ENCODE results near the gene EPS8L2.
"Not testable (repeated sequence)": the region's sequence is repeated elsewhere in the genome, so short reads cannot be mapped to it uniquely, and the experiment has no call there.

Gene EPS8L2

GRCh38 chr11:726278-727220 is 20.5 kb downstream of the EPS8L2 start:
- DNase-seq, result peak; percentile 54

DNA sequence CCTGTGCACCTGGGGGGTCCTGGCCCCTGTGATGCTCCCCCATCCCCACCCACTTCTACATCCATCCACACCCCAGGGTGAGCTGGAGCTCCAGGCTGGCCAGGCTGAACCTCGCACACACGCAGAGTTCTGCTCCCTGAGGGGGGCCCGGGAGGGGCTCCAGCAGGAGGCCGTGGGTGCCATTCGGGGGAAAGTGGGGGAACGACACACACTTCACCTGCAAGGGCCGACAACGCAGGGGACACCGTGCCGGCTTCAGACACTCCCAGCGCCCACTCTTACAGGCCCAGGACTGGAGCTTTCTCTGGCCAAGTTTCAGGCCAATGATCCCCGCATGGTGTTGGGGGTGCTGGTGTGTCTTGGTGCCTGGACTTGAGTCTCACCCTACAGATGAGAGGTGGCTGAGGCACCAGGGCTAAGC is 21.3 kb downstream of the EPS8L2 start:
- no peak for DNase-seq

DNA sequence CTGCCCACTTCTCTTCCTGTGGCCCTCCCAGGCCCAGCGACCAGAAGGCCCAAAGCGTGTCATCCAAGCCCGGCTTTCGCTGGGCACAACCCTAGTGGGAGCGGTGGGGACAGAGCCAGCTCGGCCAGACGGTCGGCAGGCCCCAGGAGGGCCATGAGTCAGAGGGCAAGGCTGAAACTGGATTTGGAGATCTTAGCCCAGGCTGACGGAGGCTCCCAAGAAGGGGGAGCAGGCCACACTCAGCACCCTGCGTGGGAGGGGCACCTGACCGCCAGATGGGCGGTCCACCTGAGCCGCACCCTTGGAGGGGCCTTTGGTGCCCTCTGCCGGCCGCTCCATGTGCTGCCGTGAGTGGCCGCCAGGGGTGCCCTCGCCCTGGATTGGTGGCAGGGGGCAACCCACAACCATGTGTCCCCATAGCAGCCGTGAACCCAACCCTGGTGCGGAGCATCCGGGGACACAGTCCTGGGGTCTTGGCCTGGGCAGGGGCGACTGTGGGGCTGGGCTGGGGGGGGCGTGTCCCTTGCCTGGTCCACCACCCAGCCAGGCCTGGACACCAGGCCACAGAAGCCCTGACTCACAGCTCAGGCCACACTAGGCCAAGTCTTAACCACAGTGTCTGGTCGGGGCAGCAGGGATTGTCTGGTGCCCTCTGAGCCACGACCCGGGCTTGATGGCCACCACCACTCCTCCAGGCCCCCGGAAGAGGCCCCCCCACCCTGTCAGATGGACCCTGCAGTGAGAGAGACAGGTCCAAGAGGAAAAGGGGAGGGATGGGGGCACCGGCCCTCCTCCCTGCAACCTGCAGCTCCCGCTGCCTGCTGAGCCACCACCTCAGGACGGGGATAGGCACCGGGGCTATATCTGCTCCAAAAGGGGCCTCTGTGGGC is 22.1 kb downstream of the EPS8L2 start:
- peak; percentile 77 for DNase-seq

- no peak for DNase-seq
Measured at GRCh38 chr11:728901-729491, 23.0 kb downstream of the EPS8L2 start.

DNA sequence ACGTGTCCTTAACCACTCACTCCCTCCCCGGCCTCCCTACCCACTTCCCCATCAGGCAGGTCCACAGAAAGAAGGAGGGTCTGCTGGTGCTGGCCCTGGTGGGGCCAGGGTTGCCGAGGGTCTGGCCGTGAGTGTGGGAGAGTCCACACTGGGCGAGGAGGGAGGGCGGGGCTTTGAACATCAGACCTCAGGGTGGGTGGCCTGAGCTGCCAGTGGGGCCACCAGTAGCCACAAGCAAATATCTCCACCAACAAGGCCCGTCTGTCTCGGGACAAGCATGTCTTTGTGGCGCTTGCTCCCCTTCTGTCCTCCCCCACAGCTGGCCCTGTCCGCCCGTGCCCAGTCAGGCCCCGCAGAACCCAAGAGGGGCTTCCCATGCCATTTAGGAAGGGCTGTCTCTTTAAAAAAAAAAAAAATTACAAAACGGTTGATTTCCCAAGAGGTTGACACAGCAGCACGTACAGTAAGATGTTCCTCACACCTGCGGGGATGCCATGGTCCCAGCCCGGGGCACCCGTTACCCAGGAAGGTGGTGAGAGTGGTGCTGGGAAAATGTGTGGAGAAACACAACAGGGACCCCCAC is 23.6 kb downstream of the EPS8L2 start:
- DNase-seq, result no peak

- no peak for DNase-seq
Measured at GRCh38 chr11:733072-733471, 27.0 kb downstream of the EPS8L2 start.

- DNase-seq, result not testable (repeated sequence)
Measured at GRCh38 chr11:734541-734940, 28.5 kb downstream of the EPS8L2 start.

DNA sequence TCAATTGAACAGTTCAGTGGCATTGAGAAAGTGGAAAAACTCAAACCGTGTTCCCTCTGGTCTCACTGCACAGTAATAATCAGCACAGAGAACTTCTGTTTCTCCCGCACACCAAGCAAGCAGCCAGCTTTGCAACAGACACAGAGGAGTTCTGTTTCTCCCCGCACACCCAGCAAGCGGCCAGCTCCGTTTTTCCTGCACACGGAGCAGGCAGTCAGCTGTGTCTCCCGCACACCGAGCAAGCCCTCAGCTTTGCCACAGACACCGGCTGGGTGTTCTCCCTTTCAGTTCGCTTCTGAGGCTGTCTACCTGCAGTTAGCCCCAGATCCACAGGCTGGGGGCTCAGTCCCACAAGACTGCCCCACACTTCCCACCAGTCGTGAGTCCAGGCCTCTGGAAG is 31.3 kb downstream of the EPS8L2 start:
- no peak for DNase-seq

DNA sequence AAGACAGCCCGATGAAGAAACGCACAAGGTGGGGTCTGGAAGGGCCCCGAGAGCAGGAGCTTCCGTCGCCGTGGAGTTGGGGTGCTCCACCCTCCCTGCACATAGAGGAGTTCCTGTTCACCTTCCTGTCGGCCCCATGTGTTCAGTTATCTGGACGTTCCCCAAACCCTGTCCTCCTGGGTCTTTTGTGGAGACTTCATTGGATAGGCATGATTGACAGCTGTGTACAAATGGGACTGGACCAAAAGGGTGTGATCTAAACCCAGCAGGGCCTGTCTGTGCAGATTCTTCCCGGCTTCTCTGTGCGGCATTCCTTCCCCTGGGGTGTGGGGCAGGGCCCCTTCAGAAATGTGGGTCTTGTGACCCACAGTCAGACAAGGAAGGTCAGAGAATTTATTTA is 31.9 kb downstream of the EPS8L2 start:
- not testable (repeated sequence) for DNase-seq

- no peak for DNase-seq
Measured at GRCh38 chr11:742156-742546, 36.1 kb downstream of the EPS8L2 start.

DNA sequence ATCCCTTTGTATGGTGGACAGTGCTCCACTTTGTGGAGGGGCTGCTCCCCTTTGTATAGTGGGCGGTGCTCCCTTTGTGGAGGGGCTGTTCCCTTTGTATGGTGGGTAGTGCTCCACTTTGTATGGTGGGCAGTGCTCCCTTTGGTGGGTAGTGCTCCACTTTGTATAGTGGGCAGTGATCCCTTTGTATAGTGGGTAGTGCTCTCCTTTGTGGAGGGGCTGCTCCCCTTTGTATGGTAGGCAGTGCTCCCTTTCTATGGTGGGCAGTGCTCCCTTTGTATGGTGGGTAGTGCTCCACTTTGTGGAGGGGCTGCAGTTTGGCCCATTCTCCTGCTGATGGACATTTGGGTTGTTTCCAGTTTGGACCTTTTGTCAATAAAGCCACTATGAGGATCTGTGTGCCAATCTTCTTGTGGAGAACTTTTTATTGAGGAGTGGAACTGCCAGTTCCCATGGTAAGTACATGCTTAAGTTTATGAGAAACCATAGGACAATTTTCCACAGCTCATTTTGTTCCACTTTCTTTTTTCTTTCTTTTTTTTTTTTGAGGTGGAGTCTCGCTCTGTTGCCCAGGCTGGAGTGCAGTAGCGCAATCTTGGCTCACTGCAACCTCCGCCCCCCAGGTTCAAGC is 36.7 kb downstream of the EPS8L2 start:
- no peak for DNase-seq

DNA sequence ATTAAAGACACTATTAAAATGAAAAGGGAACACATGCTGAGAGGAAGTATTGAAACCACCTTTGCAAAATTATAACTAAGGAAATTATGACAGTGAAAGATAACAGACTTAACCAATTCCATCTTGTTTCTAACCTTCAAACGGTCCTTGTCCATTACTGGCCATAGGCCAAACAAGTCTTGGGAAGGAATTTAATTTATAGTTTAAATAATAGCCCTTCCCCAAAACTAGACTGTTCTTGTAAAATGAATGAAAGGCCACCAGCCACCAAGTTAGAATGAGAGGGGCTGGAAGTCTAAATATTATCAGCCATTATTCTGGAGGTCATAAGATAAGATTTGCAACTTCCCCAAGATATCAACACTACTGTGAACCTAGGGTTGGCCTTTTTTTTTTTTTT is 39.4 kb downstream of the EPS8L2 start:
- no peak for DNase-seq

DNA sequence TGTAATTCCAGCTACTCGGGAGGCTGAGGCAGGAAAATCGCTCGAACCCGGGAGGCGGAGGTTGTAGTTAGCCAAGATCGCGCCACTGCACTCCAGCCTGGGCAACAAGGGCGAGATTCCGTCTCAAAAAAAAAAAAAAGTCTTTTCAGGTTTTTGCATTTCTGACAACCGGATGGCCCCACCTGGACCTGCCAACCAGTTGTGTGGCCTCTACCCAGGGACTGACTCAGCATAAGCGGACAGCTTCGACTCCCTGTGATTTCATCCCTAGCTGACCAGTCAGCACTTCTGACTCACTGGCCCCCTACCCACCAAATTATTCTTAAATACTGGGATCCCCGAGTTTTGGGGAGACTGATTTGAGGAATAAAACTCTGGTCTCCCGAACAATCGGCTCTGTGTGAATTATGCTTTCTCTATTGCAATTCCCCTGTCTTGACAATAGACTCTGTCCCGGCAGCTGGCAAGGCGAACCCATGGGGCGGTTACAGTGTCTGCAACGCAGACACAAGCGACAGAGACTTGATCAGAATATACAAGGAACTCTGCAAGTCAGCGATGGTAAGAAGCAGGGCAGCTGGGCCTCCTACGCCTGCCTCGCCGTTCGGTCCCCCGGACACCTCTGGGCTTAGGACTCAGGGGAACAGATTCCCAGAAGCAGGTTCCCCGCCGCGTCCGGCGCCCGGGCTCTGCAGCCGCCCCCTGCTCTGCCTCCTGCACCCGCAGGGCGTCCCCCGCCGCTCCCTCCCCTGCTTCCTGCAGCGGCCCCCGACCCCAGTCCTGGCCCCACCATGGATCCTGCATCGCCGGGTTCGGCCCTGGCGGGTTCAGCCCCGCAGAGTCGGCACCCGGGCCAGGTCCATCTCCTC is 40.5 kb downstream of the EPS8L2 start:
- DNase-seq, result no peak

DNA sequence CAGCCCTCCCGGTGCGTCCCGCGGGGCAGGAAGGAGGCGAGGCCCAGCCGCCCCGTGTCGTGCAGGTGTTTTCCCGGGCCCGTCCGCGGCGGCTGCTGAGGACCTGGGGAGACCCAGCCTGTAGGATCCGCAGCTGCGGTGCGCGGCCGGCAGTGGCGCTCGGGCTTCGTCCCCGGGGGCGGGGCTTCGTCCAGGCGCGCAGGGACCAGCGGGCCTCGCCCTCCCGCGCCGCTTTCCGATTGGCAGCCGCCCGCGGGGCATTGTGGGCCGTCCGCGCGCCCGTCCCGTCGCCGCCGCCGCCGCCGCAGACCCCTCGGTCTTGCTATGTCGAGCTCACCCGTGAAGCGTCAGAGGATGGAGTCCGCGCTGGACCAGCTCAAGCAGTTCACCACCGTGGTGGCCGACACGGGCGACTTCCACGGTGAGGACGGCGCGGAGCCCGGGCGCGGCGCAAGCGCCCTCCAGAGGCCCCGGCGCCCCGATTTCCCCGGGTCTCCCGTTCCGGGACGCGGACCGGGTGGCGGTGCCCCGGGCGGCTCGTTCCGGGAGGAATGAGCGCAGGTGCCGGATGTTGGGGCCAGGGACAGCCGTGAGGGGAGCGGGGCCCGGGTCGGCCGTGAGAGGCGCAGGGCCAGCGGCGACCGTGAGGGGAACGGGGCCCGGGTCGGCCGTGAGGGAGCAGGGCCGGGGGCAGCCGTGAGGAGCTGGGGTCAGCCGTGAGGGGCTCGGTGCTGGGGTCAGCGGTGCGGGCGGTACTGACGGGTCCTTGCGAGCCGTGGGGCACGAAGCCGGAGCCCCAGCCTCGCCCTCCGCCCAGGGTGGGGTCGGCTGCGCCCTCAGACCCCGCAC is 41.4 kb downstream of the EPS8L2 start, which contains the start of gene TALDO1:
Gene TALDO1 (plus strand): TSS at position 307 of the 849 bp plus-strand sequence. CDS start 18 bp downstream, at position 325.
- peak; percentile 77 for DNase-seq

DNA sequence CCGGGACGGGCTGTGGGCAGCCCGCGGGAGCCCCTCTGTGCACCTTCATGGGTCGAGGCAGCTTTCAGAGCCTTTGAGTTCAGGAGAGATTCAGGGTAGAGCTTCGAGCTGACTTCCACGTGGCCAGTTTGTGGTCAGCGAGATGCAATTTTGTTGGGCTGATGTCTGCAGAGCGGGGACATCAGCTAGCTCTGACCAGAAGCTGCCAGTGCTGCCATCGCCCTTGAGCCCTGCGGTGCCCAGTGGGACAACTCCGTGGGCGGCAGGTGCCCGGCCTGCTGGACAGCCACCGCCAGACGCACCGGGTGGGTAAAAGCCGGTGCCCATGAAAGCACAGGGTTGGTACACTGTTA is 42.0 kb downstream of the EPS8L2 start:
- DNase-seq, result no peak

DNA sequence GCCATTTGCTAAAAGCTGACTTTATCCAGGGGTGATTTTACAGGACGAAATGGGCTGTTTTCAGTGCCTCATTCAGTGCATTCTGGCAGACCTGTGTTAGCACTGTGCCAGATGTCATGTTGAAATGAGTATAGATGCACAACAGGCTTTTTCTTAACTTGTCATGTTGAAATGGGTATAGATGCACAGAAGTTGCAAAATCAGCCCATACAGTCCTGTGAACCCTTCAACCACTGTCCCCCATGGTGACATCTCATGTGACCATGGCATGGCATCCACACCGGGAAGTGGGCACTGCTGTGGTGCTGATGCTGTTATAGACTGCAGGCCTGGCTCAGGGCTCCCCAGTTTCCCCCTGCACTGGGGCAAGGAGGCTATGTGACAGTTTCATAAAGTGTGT is 43.7 kb downstream of the EPS8L2 start:
- no peak for DNase-seq

GRCh38 chr11:760236-760635 is 54.2 kb downstream of the EPS8L2 start:
- no peak for DNase-seq

GRCh38 chr11:761526-762108 is 55.6 kb downstream of the EPS8L2 start:
- no peak for DNase-seq

DNA sequence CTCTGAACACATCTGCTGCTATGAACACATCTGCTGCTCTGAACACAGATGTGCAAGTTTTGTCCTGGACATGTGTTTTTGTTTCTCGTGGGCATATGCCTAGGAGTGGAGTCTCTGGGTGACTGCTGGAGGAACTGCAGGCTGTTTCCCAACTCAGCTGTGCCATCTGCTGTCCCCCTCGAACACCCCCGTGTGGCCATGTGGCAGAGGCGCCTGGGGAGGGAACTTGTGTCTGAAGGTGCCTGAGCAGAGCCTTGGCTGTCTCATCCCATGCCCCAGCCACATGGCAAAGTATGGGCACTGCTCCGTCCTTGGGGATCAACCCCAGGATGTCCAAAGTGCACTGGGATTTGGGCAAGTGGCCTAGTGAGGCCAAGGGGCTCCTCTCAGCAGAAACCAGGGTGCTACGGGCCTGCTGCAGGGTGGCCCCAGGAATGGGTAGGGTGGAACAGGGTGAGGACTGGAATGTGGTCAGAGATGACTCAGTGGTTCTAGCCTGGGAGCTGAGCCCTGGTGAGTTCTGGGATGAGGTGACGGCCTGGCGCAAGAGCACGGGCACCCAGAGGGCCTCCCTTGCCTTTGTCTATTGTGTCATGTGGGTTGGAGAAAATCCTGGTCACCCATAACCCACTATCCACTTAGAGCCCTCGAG is 56.5 kb downstream of the EPS8L2 start:
- no peak for DNase-seq
